NCI-H1436 (cell line): Measurements from ENCODE around the gene EP400.
"Not testable (repeated sequence)": the region's sequence is repeated elsewhere in the genome, so short reads cannot be mapped to it uniquely, and the experiment has no call there.

ENCODE experiments used
- DNase-seq: peaks from one replicate; lab custom pipeline; 2025; lab: John Stamatoyannopoulos, UW

The EP400 gene

GRCh38 chr12:132046561-132046960, 96.8 kb downstream of the EP400 start:
- DNase-seq: no peak

DNA sequence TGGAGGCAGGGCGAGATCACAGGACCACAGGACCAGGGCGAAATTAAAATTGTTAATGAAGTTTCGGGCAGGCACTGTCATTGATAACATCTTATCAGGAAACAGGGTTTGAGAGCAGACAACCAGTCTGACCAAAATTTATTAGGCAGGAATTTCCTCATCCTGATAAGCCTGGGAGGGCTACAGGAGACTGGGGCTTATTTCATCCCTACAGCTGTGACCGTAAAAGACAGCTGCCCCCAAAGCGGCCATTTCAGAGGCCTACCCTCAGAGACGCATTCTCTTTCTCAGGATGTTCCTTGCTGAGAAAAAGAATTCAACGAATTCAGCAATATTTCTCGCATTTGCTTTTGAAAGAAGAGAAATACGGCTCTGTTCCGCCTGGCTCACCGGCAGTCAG, 97.9 kb downstream of the EP400 start:
- DNase-seq: not testable (repeated sequence)

GRCh38 chr12:132049442-132049841, 99.7 kb downstream of the EP400 start:
- DNase-seq: no peak

- DNase-seq: no peak
Measured at GRCh38 chr12:132049876-132050275, 100.1 kb downstream of the EP400 start.

- DNase-seq: not testable (repeated sequence)
Measured at GRCh38 chr12:132051718-132052117, 102.0 kb downstream of the EP400 start.

DNA sequence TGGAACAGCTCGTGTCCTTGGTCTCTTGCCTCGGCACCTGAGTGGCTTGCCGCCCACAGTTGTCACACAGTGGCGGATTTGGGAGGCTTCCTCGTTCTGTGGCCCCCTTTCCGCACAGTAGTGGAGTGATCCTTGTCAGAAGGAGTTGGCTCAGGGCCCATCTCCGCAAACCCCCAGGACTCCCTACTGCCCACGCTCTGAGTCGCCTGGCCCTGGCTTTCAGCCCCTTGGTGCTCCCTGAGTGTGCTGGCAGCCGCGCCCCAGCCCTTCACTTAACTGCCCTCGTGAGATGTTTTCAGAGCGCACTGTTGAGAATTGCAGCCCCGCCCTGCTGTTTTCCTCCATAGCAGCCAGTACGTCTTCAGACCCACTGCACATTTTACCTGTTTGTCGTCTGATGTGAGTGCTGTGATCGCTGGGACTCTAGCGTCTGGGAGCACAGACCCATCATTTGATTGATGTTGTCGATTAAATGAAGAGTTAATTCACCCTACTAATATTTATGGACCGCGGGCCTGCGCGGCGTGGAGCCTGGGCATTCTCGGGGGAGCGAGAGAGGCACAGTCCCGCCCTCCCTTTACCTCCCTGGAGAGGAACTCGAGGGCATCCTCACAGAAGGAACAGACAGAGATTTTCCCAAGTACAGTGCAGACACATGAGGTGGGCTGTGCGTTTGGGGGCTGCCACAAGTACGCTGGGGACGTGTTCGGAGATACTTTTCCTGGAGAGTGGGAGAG, 102.6 kb downstream of the EP400 start:
- DNase-seq: no peak

- no peak for DNase-seq
Measured at GRCh38 chr12:132053338-132054330, 103.9 kb downstream of the EP400 start.

- no peak for DNase-seq
Measured at GRCh38 chr12:132054983-132055382, 105.2 kb downstream of the EP400 start.

- DNase-seq: no peak
Measured at GRCh38 chr12:132055535-132056096, 105.9 kb downstream of the EP400 start.

GRCh38 chr12:132056320-132056719, 106.6 kb downstream of the EP400 start:
- no peak for DNase-seq

- DNase-seq: no peak
Measured at GRCh38 chr12:132056951-132057350, 107.2 kb downstream of the EP400 start.

DNA sequence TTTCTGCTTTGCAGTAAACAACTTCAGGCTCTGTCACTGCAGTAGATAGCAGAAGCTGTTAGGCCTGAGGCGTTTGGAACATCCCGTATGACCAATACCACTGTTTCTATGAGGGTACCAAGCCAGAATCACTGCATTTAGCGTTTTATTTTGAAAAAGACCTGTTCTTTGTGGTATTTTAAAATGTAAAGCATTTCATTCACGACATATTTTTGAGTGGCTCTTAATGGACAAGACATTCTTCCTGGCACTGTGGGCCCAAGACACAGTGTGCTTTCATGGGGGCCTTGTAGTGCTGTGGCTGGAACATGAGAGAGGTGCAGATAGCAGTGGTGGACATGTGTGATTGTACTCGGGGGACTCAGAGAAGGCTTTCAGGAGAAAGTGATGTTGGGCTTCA, 107.9 kb downstream of the EP400 start:
- DNase-seq: no peak

DNA sequence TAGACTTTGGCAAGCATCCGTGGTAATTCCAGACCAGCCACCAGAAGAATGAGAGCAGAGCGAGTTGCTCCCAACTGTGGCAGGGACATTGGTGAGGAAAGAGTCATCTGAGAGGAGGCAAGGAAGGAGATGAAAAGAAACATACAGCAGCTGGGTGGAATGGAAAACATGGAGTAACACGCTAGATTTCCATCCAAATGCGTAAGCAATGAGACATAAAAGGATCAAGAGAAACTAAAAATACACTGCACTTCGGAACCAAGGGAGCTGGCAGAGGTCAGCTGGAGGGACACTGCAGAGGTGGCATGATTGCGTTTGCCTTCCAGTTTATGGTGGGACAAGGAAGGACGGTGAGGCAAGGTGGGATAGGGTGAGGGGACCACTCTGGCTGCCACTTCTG, 111.5 kb downstream of the EP400 start:
- no peak for DNase-seq

DNA sequence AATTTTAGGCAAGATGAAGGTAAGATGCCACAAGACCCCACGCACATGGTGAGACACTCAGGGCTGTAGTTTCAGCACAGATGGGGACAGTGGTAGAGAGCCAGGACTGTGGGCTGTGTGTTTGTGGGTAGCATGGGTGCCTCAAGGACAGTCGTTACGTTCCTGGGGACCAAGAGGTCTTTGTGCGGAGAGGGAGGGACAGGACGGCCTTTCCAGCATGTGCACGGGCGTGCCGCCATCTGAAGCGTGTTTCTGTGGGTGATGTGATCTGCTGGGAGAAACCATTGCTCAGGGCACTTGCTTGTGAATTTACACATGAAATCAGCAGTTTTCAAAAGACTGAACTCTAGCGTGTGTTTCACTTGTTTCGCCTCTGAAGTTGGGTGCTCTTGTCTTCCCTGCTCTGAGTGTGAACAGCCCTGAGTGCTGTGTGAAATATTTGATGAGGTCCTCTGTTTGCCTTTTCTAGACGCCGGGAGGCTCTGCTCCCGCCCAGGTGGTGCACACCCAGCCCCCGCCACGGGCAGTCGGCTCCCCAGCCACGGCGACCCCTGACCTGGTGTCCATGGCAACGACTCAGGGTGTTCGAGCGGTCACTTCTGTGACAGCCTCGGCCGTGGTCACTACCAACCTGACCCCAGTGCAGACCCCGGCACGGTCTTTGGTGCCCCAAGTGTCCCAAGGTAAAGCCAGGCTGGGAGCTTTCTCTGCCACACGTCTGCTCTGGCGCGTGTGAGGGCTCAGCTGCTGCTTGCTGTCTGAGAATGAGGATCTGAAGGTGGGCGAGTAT, 112.1 kb downstream of the EP400 start:
- DNase-seq: no peak

- DNase-seq: no peak
Measured at GRCh38 chr12:132062481-132062880, 112.7 kb downstream of the EP400 start.

DNA sequence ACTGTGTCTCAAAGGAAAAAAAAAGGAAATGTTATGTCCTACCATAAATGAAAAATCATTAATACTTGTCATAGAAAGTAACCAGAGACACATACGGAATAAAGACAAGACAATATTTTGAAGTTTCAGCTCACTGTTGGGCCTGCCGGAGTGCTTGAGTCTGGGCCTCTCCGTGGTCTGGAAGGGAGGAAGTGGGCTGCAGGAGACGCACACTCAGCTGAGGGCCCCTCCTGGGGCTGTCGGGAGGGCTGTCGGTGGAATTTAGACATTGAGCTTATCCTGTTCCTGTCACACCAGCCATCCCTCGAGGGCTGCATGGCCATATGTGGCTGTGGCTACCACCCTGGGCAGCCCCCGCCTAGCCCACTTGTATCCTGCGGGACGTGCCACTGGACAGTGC, 113.7 kb downstream of the EP400 start:
- no peak for DNase-seq

DNA sequence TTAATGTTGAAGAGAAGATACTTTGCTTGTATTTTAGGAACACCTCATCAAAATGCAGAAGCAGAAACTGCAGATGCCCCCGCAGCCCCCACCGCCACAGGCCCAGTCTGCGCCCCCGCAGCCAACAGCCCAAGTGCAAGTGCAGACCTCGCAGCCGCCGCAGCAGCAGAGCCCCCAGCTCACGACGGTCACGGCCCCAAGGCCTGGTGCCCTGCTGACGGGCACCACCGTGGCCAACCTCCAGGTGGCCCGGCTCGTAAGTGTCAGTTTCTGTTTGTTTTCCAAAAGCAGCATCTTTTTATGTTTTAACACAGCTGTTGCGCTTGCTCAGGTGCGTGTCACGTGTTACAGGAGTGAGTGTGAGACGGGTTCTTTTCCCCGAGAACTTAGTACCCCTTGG, 114.9 kb downstream of the EP400 start:
- no peak for DNase-seq

- no peak for DNase-seq
Measured at GRCh38 chr12:132065203-132065602, 115.5 kb downstream of the EP400 start.

DNA sequence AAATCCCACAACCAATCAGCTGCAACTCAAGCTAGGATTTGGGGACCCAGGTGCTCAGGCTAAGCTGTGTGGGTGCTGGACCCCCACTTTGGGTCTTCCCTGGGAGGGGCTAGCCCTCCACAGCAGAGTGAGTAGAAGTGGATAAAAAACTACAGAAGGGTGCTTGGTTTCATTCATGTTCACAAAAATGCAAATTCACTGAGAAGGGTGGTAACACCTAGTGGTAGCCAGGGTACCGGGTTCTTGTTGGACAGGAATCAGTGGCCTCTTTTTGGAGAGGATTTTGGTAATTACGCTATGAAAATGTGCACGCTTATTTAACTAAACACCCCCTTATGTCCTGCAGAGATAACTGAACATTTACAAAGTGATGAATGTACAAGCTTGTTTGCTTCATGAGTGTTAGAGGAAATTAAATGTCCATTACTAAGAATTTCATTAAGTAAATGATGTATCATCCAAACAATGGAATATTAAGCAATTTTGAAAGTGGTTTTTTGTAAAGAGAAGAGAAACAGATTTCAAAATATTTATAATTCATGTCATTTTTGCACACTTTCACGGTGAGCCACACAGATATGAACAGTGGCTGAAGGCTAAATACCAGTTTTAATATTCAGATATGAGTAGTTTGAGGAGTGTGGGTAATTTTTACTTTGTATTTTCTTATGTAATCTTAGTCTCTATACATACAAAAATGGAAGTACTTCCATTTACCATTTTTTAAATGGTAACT, 116.0 kb downstream of the EP400 start:
- no peak for DNase-seq

- DNase-seq: no peak
Measured at GRCh38 chr12:132066345-132066685, 116.6 kb downstream of the EP400 start.

DNA sequence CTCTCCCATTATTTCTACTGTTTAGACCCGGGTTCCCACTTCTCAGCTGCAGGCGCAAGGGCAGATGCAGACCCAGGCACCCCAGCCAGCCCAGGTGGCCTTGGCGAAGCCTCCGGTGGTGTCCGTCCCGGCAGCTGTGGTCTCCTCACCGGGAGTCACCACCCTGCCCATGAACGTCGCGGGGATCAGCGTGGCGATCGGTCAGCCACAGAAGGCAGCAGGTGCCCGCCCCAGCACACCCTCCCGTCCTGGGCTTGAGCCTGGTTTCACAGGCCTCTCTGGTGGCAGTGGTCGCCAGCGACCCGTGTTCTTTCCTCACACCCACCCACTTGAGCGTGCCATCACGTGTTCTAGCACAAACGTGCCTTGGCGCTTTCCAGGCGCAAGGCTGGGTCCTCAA, 117.0 kb downstream of the EP400 start:
- no peak for DNase-seq
